ENCODE results near the gene ASPRV1.
"Not testable (repeated sequence)": the region's sequence is repeated elsewhere in the genome, so short reads cannot be mapped to it uniquely, and the experiment has no call there.

The ASPRV1 gene

DNA sequence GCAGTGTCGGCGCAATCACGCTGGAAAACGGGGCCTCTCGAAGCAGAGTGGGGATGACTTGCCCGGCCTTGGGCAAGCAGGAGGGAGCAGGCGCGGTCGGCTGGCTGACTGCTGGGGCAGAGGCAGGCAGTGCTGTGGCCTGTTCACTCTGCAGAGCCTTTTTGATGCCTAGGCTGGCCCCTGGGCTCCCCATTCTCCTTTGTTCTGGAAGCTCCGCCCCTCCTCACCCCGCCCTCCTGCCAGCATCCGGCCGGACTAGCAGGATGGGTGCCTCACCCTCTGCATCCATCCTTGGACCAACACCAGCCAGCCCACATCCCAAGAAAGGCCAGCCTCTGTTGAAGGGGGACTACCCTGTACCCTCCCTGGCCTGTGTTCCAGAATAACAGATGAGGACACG lies at the start of gene ASPRV1:
ASPRV1 (minus strand) TSS at position 136 of the 400 bp plus-strand sequence. CDS start 195 bp downstream, outside the sequence.
- no peak for DNase-seq

DNA sequence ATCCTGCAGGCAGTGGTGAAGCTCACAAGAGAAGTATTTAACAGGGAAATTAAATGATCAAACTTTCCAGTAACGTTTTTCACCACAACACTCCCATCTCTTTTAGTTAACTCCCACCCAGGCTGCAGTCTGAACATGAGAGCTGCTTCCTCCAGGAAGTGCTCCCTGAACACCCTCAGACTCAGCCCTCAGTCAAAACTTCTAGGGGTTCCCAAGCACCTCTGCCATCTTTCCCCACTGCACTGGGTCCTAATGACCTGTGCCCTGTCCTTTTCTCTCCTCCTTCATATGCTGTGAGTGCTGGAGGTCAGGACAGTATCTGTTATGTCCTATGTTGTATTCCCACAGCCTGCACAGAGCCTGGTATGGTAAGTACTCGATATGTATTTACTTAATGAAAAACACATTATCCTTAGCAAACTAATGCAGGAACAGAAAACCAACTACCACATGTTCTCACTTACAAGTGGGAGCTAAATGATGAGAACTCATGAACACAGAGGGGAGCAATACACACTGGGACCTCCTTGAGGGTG lies 49.2 kb upstream of the ASPRV1 start:
- DNase-seq = no peak

DNA sequence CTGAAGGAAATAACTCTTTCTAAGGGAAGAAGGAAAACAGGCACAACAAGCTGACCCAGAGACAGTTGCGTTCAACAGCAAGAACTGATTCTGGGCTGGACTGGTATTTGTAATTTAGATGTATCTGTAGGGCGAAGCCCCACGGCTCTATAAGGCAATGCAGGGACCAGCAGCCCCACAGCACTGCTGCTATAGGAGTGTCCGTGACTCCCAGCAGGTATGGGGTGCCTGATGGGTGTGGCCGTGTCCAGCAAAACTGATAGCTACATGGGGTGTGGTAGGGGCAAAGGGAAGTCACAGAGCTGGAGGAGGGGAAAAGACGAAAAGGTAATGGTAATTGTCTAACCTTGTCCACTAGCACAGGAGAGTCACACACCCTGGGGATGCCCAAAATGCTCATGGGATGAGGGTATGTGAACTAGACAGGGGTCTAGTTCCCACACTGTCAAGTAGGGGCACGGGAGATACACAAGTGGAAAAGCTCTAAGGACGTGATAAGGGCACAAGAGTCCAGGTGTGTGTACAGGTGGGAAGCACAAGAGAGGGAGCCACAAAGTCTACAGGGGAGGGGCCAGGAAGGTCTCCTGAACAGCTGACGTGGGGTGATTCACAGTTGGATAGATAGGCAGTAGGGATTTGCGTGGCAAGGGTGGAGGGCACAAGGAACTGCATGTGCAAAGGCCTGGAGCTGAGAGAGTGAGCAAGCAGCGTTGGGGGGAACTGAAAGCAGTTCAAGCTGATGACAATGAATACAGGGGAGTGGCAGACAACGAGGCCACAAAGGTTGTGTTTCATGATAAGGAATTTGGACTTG lies 48.5 kb upstream of the ASPRV1 start:
- DNase-seq = no peak

DNA sequence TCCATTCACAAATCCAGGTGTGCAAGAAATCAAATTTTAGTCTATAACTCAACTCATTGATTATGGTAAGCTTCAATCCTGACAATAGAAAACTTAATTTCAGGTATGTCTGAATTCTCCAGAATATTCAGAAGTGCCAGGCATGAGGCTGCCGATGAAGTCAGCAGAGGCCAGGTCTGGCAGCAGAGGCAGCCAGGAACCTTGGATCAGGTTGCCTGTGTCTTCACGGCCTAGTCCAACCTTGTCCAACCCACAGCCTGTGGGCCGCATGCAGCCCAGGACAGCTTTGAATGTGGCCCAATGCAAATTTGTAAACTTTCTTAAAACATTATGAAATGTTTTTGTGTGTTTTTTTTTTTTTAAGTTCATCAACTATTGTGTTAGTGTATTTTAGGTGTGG lies 46.9 kb upstream of the ASPRV1 start:
- DNase-seq = no peak

DNA sequence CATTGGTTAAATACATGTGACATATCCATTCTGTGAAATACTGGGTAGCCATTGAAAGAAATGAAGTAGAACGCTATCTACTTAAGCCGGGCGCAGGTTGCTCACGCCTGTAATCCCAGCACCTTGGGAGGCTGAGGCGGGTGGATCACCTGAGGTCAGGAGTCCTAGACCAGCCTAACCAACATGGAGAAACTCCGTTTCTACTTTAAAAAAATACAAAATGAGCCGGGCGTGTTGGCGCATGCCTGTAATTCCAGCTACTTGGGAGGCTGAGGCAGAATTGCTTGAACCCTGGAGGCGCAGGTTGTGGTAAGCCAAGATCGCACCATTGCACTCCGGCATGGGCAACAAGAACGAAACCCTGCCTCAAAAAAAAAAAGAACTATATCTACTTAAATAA lies 45.7 kb upstream of the ASPRV1 start:
- DNase-seq = no peak

DNA sequence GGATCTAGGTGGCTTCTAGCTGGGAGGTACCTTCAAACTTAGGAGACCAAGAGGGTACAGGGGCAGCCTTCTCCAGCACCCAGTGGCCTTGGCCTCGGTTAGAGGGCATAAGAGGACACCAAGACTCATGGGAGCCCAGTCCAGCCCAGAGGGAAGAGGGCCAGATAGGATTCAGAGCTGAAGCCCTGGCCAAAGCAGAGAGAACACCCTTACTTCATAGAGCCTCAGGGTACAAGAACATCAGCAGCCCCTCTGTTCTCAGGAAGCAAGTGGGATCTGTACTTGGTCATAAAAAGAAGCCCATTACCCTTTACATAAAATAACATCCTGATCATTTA lies 45.0 kb upstream of the ASPRV1 start:
- DNase-seq = no peak

DNA sequence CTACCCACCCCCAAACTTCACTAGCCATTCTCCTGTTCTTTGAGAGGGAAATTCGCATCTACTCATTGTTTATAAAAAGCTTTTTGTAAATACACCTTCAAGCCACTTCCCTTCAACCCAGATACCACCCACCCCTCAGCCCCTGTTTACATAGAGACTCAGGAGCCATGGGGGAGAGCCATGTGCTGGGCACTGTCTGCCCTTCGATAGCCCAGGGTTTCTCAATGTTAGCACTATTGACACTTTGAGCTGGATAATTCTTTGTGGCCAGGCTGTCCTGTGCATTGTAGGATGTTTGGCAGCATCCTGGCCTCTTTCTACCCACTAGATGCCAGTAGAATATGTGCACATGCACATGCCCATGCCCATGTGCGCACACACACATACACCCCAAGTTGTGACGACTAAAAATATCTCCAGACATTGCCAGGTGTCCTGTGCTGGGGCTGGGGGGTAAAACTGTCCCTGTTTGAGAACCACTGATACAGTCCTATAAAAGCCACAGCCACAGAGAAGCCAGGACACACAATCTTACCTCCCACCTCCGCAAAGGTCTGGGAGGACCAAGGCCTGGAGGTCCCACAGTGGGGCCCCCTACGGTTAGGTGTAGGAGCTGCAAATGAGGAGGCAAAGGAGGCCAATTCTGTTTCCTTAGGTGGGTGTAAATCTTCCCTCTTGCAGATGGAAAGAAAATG lies 44.5 kb upstream of the ASPRV1 start:
- no peak for DNase-seq

DNA sequence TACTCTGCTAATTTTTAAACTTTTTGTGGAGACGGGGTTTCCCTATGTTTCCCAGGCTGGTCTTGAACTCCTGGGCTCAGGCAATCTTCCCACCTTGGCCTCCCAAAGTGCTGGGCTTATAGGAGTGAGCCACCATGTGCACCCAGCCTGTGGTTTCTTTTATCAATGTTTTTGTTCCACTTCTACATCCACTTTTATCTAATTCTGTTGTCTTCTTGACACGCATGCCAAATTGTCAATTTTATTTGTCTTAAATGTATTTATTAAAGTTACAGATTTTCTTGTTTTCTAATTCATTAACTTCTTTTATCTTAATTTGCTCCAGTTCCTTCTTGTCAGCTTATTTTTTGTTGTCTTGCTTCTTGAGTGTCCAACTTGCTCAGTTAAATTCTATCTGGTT lies 43.8 kb upstream of the ASPRV1 start:
- no peak for DNase-seq

DNA sequence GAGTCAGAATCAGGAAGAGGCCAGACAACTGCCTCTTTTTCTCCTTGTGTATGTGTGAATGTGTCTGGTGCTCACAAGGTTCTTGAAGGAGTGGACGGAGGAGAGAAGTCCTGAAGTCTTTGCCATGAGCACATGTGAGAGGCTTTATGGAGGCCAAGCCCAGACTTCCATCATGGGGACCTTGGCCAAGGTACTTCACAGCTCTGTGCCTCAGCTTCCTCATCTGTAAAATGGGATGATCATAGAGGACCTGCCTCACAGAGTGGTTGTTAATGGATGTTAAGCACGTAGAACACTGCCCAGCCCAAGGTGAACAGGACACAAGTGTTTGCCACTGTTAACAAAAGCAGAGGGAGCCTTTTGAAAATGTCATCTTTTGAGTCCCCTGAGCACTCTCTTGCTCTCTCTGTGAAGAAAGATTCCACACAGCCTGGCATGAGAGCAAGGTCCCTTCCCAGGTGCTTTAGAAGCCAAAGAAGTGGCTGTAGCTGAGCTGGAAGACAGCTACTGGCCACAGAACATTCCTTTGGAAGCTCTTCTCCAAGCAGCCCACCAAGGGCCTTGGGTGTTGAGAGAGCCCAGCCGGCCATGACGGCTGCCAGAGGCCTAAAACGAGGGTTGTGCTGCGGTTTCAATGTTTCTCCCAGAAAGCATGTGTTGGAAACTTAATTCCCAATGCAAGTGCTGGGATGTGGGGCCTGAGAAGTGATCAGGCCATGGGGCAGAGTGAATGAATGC lies 41.8 kb upstream of the ASPRV1 start:
- no peak for DNase-seq

DNA sequence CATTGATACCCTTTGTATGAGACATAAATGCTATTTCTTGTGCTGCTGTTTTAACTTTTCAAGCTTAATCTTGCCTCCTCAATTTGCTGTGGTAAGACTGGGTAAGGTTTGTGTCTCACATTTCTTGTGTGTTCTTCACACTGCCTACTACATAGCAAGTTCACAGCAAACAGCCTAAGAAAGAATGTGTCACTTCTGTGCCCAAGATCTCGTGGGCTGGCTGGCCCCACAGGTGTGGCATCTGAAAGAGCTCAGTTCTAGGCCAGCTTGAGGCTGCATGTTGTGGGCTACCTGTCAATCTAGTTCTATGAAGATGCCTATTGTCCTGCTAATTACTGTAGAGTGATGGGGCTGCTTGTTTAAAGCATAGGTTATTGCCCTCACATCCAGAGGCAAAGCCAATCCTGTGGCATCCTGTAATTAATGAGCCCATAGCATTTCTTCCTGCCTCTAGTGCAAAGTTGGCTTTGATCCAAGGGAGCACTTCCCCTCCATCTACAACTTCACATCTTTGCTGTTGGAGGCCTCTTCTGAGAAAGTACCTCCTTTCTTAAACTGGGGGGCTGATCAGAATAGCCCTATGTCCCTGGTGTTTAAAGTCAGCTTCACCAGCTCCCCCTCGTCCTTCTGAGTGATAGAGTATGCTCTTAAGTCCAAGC lies 40.9 kb upstream of the ASPRV1 start:
- no peak for DNase-seq

DNA sequence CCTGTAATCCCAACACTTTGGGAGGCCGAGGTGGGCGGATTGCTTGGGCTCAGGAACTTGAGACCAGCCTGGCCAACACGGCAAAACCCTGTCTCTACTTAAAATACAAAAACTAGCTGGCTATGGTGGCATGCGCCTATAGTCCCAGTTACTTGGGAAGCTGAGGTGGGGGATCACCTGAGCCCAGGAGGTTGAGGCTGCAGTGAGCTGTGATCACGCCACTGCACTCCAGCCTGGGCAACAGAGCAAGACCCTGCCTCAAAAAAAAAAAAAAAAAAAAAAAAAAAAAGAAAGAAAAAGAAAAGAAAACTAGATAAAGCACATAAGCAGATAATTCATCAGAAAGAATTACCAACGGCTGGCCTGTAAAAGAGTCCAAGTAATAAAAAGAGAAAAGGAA lies 39.1 kb upstream of the ASPRV1 start:
- DNase-seq = not testable (repeated sequence)

DNA sequence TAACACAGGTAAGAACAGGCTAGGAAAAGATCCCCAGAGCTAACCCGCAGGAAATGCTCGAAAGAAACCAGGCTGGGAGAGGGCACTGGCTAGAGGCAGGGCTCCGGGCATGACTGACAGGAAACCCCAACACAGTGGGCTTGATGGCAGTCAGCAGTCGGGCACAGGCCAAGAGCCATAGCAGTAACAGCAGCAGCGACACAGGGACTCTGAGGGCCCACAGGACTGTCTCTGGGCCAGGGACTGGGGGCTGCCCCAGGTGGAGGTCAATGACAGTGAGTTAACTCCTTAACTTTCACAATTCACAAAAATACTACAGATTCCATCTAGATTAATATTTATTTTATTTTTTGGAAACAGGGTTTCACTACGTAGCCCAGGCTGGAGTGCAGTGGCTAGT lies 37.3 kb upstream of the ASPRV1 start:
- DNase-seq = no peak

DNA sequence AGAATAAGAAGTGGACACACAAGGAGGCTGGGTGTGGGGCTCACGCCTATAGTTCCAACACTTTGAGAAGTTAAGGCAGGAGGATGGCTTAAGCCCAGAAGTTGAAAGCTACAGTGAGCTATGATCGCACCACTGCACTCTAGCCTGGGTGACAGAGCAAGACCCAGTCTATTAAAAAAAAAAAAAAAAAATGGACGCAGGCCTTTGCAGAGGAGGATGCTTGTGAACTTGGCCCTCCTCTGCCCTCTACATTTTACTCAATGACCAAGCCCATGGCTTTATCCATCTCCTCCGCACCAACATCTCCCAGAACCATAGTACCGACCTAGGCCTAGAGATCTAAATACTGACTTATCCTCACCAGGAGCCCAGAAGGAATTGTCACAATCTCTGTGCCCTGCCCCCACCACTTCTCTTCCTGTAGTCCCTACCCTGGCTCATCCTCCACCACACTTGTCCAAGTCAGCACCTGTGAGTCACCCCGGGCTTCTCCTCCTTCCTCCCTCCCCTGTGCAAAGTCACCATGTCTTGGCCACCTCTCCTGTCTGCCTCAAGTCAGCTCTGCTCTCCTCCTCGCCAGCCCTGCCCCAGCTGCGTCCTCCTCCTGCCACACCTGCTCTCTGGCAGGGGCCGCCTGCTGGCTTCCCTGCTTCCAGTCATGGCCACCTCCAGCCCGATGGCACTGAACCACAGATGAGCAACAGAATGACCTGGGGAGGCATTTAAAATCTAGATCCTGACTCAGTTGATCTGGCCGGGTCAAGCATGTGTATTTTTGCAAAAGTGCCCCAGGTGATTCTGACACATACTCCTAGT lies 35.8 kb upstream of the ASPRV1 start:
- DNase-seq = peak; percentile 10 to 18

DNA sequence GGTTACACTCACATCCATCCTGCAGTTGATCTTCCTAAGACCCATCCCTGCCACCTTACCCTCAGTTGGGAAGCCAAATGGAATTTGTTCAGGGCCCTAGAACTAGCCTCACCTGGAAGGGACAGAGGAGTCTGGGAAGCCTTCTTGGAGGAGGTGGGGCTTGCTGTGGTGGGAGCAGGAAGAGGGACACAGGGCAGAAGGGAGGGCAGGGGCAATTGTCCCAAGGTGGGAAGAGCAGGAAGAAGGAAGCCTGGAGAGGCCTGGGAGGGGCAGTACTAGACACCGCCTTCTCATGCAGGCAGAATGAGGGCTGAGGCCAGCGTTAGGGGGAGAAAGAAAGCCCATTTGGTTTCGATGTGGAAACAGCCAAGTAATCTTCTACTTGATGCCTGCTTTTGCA lies 34.1 kb upstream of the ASPRV1 start:
- no peak for DNase-seq

DNA sequence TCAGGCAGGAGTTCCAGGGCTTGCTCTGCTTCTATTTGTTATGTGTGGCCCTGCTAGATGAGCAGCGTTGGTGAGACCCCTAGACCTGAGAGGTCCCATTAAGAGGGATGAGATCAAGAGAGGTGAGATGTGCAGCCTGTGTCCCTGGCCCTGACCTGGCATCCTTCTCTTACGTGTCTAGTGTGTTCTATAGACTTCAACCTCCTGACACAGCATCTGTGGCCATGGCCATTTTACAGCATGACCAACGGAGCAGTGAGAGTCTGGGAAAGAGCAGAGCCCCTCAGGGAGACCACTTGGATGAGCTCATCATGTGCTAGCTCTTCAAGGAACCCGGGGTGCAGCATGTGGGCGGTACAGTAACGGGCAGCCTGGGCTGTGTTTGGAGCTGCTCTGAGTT lies 32.7 kb upstream of the ASPRV1 start:
- no peak for DNase-seq

DNA sequence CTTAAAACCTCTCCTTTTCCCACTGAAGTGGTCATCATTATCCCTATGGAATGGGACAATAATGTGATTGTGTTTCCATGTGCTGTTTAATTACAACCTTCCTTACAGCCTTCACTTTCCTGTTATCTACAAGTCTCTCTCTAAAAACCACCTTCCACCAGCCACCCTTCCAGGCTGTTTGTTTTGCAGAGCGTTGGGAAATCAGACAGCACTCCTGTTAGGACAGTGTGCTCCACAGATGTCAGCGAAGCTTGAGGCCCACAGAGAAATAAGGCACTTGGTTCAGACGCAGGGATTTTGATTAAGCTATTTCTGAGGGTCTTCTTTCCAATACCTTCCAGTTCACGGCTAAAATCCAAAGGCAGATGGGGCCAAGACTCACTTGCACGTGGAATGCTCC lies 32.3 kb upstream of the ASPRV1 start:
- DNase-seq = no peak

DNA sequence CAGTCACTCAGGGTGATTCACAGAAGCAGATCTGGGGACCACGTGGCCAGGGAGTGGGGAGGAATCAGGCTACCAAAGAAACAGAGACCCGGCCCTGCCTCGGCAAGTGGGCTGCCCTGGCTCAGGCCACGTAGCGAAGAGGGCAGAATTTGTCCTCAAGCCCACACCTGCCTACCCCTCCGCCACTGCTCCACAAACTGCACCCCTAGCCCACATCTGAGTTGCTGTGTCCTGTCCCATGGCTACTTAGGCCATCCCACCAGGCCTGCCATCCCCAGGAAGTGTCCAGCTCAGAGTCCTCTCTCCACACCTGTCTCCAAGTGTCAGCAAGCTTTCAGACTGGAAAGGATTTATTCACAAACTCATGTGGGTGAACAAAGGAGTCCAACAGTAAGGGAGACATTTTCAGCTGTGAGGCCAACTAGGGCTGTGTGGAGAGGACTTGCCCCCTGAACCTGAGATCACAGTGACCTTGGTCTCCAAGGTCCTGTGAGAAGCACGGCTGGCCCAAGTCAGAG lies 31.7 kb upstream of the ASPRV1 start:
- DNase-seq = no peak

DNA sequence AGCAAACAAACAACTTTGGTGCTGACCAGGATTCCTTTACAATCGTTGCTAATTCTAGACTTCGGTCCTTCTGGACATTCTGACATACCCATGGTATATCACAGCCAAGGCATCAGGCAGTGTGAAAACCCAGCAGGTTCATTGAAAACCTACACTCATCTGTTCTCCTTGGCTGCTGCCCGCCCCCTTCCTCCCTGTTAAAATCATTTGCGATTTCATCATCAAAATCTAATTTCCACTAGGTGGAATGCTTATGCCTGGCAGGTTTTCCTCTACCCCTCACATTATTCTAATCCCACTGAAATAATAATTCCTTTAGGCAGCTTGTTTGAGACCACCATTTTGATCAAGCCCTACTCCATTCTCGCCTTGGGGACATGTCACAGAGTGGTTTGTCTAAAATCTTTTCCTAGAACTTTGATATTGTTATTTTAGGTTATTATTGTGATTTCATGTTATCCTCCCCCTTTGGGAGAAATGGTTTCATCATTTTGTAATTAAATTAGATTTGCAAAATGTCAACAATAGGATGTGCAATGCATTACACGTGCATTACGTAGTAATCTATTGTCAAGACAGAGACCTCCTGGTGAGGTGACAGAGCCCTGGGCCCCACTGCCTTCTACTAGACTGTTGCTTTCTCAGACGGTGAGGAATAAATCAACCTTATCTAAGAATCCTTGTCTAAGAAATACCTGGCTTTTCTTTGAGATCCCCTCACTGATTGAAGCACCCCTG lies 31.0 kb upstream of the ASPRV1 start:
- no peak for DNase-seq

DNA sequence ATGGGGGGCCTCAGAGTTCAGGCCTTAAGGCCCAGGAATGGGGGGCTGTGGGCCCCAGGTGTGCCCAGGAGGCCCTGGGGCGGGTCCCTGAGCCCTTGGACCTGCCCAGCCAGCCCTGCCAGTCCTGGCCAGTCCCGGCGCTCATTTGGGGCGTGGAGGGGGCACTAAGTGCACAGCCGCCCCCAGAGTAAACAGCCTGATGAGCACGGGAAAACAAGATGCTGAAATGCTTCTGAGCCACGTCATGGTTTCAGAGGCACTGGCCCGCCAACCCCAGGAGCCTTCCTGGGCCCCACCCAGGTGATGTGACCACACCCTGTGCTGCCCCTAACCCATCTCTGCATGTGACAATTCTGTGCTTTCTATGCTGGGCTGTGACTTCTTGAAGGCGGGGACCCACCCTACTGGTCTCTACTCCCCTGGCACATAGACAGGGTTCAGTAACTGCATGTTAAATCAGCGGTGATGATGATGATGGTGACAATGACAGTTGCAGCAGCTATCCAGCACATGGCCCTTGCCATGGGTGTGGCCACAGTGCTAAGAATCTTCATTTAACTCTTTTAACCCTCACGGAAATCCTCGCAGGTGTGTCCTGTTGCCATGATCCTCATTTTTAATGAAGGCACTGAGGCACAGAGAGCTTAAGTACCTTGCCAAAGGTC lies 28.1 kb upstream of the ASPRV1 start:
- DNase-seq = no peak

DNA sequence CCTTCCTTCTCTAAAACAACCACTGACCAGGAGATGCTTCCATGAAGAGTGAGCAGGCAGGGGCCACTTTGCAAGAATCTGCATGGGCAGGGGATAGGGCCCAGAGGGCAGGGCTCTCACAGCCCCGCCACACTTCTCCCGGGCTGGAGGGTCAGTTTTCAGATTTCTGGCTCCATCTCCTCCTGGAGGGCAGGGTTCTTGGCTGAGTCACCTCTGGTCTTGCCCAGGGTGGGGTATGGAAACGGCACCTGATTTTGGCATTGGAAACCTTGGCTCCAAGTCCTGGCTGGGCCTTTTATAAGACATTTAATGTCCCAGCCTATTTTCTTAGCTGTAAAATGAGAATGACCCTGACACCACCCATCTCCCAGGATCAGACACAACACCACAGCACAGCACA lies 27.6 kb upstream of the ASPRV1 start:
- no peak for DNase-seq

Measured in stimulated activated CD4-positive, alpha-beta T cell treated with anti-CD3 and anti-CD28 coated beads, Interleukin-2, amount 100 ng/mL, for 48 hours (primary cell).